GM19099 (cell line): Measurements from ENCODE around the gene MOK.
A peak's percentile ranks its signal among the peaks of the same experiment; 100 is the strongest.

Source experiments
- POLR2A ChIP-seq: IDR thresholded peaks from 3 replicates; pipeline ENCODE4 v1.6.1; 2011; ENCODE audit warnings: low read depth; ENCODE audit not compliant: insufficient read length; ENCODE audit errors: extremely low read depth

The MOK gene

DNA sequence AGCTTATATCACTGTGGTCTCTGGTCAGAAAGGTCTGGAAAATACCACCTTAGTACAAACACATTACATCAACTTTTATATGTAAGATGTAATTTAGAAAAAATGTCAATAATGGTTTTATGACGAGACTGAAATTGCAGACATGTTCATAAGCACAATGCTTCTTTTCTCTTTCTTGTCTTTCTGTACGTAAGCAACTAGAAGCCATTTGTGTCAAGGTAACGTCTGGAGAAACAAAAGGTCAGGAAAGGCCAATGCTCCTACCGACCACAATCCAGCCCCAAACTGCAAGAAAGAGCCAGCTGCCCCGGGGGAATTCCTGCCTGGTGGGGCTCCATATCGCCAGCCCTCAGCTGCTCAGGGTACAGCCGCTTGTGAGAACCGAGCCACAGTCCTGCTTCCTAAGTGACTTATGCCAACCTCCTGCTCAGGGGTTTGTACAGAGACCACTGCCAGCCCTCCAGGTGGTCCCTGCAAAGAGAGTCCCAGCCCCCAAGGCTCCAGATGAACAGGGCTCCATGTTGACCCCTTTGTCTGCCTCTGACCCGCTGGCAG is 20.9 kb upstream of the MOK start:
- no peak for TF ChIP-seq POLR2A

GRCh38 chr14:102323102-102323501 is 18.1 kb upstream of the MOK start:
- no peak for TF ChIP-seq POLR2A

- TF ChIP-seq POLR2A = no peak
These were observed 16.8 kb upstream of the MOK start for GRCh38 chr14:102321456-102322422.

GRCh38 chr14:102320671-102321455 is 15.9 kb upstream of the MOK start:
- no peak for TF ChIP-seq POLR2A

GRCh38 chr14:102320033-102320660 is 15.2 kb upstream of the MOK start:
- no peak for TF ChIP-seq POLR2A

DNA sequence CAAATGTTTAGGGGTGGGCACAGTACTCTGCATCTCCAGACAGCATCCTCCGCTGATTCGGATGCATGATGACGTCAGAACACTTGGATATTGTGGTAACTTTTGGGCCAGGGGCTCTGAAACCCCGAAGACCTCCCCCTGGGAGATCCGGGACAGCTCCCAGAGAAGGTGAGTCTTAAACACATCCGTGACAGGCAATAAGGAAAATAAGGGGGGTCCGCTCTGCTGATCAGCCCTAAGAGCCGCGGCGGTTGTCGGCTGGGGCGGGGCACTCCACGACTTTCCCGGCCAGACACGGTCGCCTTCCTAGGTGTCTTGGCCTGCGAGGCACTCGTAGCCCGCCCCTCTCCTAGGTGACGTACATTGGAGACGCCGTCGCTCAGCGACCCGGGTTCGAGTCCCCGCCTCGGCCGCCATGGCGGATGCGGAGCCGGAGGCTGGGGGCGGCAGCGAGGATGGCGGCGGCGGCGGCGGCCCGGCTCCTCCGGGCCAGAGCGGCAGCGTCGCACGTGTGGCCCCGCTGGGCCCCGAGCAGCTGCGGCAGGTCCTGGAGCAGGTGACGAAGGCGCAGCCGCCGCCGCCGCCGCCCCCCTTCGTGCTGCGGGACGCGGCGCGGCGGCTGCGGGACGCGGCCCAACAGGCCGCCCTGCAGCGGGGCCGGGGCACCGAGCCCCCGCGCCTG is 14.5 kb upstream of the MOK start, which contains the start of gene ZNF839:
ZNF839 (plus strand) TSS at position 396 of the 682 bp plus-strand sequence; CDS start at position 416, 20 bp downstream.
- TF ChIP-seq POLR2A = peak; percentile 67

DNA sequence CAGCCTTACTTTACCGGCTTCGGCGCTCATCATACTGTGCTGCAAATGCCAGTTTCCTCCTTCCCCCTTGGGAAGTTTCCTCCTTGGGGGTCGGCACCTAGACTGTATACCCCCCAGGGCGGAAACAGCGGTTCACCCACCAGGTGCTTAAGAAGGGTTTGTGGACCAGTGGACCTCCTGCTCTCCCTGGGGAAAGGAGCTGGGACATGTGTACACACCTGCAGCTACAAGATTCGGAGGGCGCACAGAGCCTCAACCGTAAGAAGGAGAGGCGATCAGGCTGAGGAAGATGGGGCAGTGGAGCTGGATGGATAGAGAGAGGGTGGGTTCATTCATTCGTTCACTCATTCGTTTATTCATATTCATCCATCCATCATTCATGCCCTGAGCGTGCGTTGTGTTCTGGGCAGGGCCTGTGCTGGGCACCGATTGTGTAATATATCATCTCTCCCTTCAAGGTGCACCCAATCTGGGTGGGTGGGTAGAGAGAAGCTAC is 13.9 kb upstream of the MOK start:
- TF ChIP-seq POLR2A = no peak

DNA sequence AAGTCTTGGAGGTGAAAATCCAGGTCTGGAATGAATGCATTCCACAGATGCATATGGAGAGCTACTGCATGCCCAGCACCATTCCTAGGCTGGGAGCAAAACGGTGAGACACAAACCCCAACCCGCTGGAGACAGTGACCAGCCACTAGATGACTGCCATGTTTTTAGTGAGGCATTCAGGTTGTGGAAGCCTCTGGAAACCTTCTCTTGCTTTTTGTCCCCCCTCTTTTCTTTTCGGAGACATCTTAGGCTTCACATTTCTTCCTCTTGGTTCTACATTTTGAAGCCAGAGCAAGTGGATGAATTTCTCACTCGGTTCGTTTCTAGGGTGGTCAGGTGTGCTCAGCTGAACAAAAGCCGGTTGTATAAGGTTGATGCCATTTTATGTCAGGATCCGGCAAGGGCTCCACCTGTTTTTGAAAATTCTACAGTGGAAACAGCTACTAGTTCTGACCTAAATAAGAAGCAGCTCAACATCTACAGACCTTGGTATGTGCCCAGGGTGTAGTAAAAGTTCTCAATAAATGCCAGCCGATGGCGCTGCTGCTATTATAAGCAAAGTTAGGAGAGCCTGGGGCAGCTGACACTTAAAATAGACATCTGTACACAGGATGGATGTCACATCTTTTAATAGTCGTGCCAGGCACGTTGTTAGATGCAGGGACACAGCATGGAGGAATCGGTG is 12.7 kb upstream of the MOK start:
- TF ChIP-seq POLR2A = no peak

DNA sequence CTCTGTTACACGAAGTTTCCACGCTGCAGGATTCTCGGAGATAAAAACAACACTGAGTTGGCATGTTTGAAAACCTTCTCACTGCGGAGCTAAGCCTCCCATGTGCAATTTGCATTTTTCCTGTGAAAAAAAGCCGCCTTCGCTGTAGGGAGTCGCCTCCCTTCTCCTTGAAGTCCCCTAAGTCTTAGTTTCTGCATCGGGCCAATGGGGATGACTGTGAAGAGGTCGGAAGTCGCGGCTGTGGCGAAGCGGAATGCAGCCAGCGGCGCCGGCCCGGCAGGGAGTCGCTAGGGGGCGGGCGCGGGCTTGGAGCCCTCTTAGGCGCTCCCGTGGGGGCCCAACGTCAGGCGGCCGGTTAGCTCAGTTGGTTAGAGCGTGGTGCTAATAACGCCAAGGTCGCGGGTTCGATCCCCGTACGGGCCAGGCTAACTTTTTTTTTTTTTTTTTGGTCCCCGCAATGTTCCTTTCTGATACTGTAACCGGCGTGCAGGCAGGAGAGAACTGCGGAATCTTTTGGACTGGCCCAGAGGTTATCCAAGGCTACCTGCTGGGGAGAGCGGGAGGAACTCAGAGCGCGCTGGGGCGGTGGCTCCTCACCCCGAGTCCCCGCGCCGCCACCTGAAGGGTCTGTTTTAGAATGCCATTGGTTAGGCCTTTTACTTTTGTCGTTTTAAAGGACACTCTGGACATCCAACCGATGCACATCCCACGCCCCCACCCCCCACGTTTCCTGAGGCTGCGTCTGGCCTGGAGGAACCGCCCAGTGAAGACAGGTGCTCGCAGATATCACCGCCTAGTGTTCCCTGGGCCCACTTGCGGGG is 12.0 kb upstream of the MOK start:
- TF ChIP-seq POLR2A = no peak

DNA sequence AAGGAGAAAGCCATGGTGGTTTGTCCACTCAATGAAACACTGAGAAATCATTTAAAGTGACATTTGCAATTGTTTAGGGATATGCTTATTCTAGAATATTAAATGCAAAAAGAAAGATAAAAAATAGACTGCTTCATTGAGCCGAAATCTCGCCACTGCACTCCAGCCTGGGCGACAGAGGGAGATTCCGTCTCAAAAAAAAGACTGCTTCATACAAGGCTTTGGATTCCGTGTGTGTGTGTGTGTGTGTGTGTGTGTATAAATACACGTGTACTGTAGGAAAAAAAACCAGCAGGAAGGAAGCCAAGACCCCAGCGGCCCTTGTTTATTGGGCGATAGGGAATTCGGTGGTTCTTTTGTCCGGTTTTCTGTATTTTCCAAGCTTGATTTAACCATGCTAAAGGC is 11.4 kb upstream of the MOK start:
- TF ChIP-seq POLR2A = no peak

GRCh38 chr14:102315121-102315520 is 10.2 kb upstream of the MOK start:
- TF ChIP-seq POLR2A = no peak

DNA sequence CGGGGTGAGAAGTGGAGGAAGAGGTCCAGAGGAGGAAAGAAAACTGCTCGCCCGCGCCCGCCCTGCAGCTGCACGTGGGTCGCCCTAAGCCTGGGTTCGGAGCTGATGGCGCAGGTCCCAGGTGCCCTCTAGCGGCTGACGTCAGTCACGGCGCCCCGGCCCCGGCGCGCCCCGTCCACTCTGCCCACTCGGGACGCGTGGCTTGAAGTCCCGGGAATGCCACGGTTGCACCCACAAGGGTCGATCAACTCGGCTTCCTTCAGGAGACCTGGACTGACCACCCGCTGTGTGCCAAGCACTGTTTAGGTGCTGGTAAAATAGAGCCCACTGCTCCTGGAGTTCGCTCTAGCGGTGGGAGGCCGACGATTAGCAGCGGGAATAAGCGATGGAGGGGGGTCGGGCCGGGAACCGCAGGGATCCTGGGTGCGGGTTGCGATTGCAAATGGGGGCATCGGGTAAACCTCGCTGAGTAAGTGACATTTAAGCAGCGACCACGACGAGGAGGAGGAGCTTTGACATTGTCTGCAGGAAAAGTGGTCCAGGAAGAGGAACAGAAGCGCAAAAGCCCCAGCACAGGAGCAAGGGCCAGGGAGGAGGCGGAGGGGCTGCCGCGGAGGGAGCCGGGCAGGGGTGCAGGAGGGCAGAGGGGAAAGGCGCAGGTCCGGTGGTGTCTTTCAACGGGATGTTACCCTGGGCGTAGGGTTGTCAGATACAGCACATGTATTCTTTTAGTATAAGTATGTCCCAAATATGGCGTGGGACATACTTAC is 9.5 kb upstream of the MOK start:
- no peak for TF ChIP-seq POLR2A

DNA sequence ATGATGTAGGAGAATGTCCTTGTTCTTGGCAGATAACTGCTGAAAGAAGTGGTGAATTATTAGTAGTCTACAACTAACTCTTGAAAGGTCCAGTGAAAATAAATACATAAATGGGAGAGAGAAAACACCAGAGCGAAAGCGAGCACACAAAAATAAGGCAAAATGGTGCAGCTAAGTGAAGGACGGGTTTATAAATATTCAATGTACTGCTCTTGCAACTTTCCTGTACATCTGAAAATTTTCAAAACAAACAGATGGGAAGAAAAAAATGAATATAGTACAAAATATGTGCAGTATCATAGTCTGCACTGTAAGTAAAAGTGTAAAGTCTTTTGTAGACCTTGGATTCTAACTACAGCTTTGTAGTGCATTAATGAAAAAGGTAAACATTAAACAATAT is 1.3 kb downstream of the MOK start:
- TF ChIP-seq POLR2A = no peak
